SK-N-SH (cell line): Measurements from ENCODE around the gene DDX54. TPM values are rescaled to one million over a fixed set of nuclear protein-coding genes. Genes with fewer than 3 reads are reported as not detected.

ENCODE experiments used
- CTCF ChIA-PET: fragments of 300-600, 350-600 bp; formaldehyde crosslinking; extraction: SDS; loops from one replicate; lab custom pipeline; 2021; lab: Yijun Ruan, JAX
- POLR2A ChIA-PET: fragments of 350-600 bp; sonication (Branson Sonifier 250); formaldehyde crosslinking; extraction: SDS; loops from one replicate; lab custom pipeline; 2020; ENCODE audit warnings: antibody characterized with exemption, inconsistent platforms; lab: Yijun Ruan, JAX
- DNase-seq: peaks from one replicate; pipeline ENCODE4 v3.0.0; 2012
- H2AFZ ChIP-seq: fragments of 200-600 bp; sonication (generic); 2 replicates; pipeline ENCODE4 v1.8.1; 2016; ENCODE audit warnings: antibody characterized with exemption, mild to moderate bottlenecking, low read depth
- H3F3A ChIP-seq: fragments of 200-600 bp; sonication (generic); replicated peaks from 2 replicates; pipeline ENCODE3; 2016; ENCODE audit warnings: antibody characterized with exemption, mild to moderate bottlenecking; ENCODE audit not compliant: insufficient read depth
- H3K27ac ChIP-seq, 2 experiments: fragments of 200-500 bp in 1 of 2; fragments of 200-600 bp in 1 of 2; sonication (Bioruptor generic) in 1 of 2; sonication (generic), shearing (Covaris generic) in 1 of 2; 2 replicates each; pipeline versions ENCODE4 v1.5.1 to v1.6.1; 2014 to 2016; ENCODE audit warnings: low read depth in 2 of 2, inconsistent platforms in 1 of 2, low read length in 1 of 2, mild to moderate bottlenecking in 1 of 2, mixed read lengths in 1 of 2
- H3K27me3 ChIP-seq: fragments of 200-600 bp; sonication (generic), shearing (Covaris generic); 2 replicates; pipeline ENCODE4 v1.6.1; 2016; ENCODE audit warnings: mixed run types; ENCODE audit not compliant: insufficient read depth
- H3K36me3 ChIP-seq, 2 experiments: fragments of 200-500 bp in 1 of 2; fragments of 200-600 bp in 1 of 2; sonication (Bioruptor generic) in 1 of 2; sonication (generic) in 1 of 2; replicated peaks in 1 of 2; 2 replicates each; pipeline versions ENCODE3 to v1.5.1; 2014 to 2016; ENCODE audit warnings: low read length in 1 of 2, mild to moderate bottlenecking in 1 of 2; ENCODE audit not compliant: insufficient read depth in 2 of 2, control insufficient read depth in 1 of 2
- H3K4me1 ChIP-seq, 2 experiments: fragments of 200-500 bp in 1 of 2; fragments of 200-600 bp in 1 of 2; sonication (Bioruptor generic) in 1 of 2; sonication (generic), shearing (Covaris generic) in 1 of 2; 2 replicates each; pipeline versions ENCODE4 v1.5.1 to v1.6.1; 2014 to 2016; ENCODE audit warnings: low read depth in 1 of 2, low read length in 1 of 2, mixed run types in 1 of 2; ENCODE audit not compliant: insufficient read depth in 2 of 2, control insufficient read depth in 1 of 2
- H3K4me2 ChIP-seq: fragments of 200-600 bp; sonication (generic), shearing (Covaris generic); 2 replicates; pipeline ENCODE4 v1.6.1; 2017; ENCODE audit warnings: mixed run types
- H3K4me3 ChIP-seq, 2 experiments: fragments of 200-500 bp in 1 of 2; fragments of 200-600 bp in 1 of 2; sonication (Bioruptor generic) in 1 of 2; sonication (generic), shearing (Covaris generic) in 1 of 2; 2 replicates each; pipeline versions ENCODE4 v1.5.1 to v1.8.1; 2014 to 2016; ENCODE audit warnings: low read depth in 2 of 2, inconsistent platforms in 1 of 2, low read length in 1 of 2, mild to moderate bottlenecking in 1 of 2, mixed read lengths in 1 of 2, moderate library complexity in 1 of 2
- H3K79me2 ChIP-seq: fragments of 200-600 bp; sonication (generic); 2 replicates; pipeline ENCODE4 v1.8.1; 2017; ENCODE audit warnings: mild to moderate bottlenecking; ENCODE audit not compliant: insufficient read depth
- H3K9ac ChIP-seq: fragments of 200-600 bp; sonication (generic); 2 replicates; pipeline ENCODE4 v1.6.1; 2017; ENCODE audit warnings: mixed run types
- H3K9me2 ChIP-seq: fragments of 200-600 bp; sonication (generic); 2 replicates; pipeline ENCODE4 v1.6.1; 2017; ENCODE audit warnings: mixed run types
- H3K9me3 ChIP-seq: fragments of 200-600 bp; sonication (generic); 2 replicates; pipeline ENCODE4 v1.6.1; 2017; ENCODE audit warnings: mixed run types, mild to moderate bottlenecking, moderate library complexity
- H4K20me1 ChIP-seq: fragments of 200-600 bp; sonication (generic); 2 replicates; pipeline ENCODE4 v1.6.1; 2017; ENCODE audit warnings: mild to moderate bottlenecking, mixed run types; ENCODE audit not compliant: insufficient read depth
- ELF1 ChIP-seq: IDR thresholded peaks from 2 replicates; pipeline ENCODE4 v1.4.0; 2012
- EP300 ChIP-seq, 2 experiments: IDR thresholded peaks; 2 replicates each; pipeline versions ENCODE4 v1.4.0 to v1.6.1; 2012; ENCODE audit warnings: borderline replicate concordance in 1 of 2, low read depth in 1 of 2, low read length in 1 of 2
- EZH2phosphoT487 ChIP-seq: fragments of 200-600 bp; sonication (generic); IDR thresholded peaks from 2 replicates; pipeline ENCODE4 v1.6.1; 2017; ENCODE audit warnings: low read depth, mixed run types, mild to moderate bottlenecking, antibody characterized with exemption, moderate library complexity, borderline replicate concordance
- FOSL2 ChIP-seq: IDR thresholded peaks from 2 replicates; pipeline ENCODE4 v1.4.0; 2012; ENCODE audit warnings: low read depth, mild to moderate bottlenecking, moderate library complexity, borderline replicate concordance
- GABPA ChIP-seq: IDR thresholded peaks from 2 replicates; pipeline ENCODE4 v1.4.0; 2012; ENCODE audit warnings: low read depth, mild to moderate bottlenecking
- IRF3 ChIP-seq: fragments of 150-350 bp; IDR thresholded peaks from 2 replicates; pipeline ENCODE4 v1.6.1; 2016; ENCODE audit warnings: mild to moderate bottlenecking, low read depth, low read length
- JUND ChIP-seq: IDR thresholded peaks from 2 replicates; pipeline ENCODE4 v1.4.0; 2012
- MXI1 ChIP-seq: IDR thresholded peaks from 2 replicates; pipeline ENCODE4 v1.6.1; 2012; ENCODE audit warnings: mild to moderate bottlenecking, low read depth, low read length, improper control_type of control experiment
- NFIC ChIP-seq: IDR thresholded peaks from 2 replicates; pipeline ENCODE4 v1.4.0; 2012; ENCODE audit warnings: borderline replicate concordance
- NRF1 ChIP-seq: IDR thresholded peaks from 2 replicates; pipeline ENCODE4 v1.6.1; 2012; ENCODE audit warnings: low read depth, mild to moderate bottlenecking, low read length
- RXRA ChIP-seq: IDR thresholded peaks from 2 replicates; pipeline ENCODE4 v1.4.0; 2012; ENCODE audit warnings: low read depth, mild to moderate bottlenecking, borderline replicate concordance
- TAF1 ChIP-seq: IDR thresholded peaks from 2 replicates; pipeline ENCODE4 v1.6.1; 2012; ENCODE audit warnings: low read depth, mild to moderate bottlenecking, low read length, moderate library complexity, borderline replicate concordance
- TCF12 ChIP-seq: IDR thresholded peaks from 2 replicates; pipeline ENCODE4 v1.4.0; 2012
- USF2 ChIP-seq: fragments of 150-350 bp; IDR thresholded peaks from 2 replicates; pipeline ENCODE4 v1.6.1; 2017; ENCODE audit warnings: antibody characterized with exemption, low read length, low read depth, borderline replicate concordance
- YY1 ChIP-seq: IDR thresholded peaks from 2 replicates; pipeline ENCODE4 v1.4.0; 2012; ENCODE audit warnings: low read depth, mild to moderate bottlenecking
- ZBTB33 ChIP-seq: IDR thresholded peaks from 2 replicates; pipeline ENCODE4 v1.4.0; 2012; ENCODE audit warnings: low read depth, borderline replicate concordance
- WGBS: methylation state at CpG from one replicate; pipeline ENCODE4 v1.1.6; 2017; ENCODE audit warnings: low lambda C conversion rate; 5-methylcytosine and 5-hydroxymethylcytosine counted together
- polyA plus RNA-seq, 3 experiments: library from polyadenylated mRNA; depleted of rRNA; stranded (reverse); fragments of >200 nt; gene quantifications; 2 replicates each; pipeline ENCODE4 v1.2.3, GENCODE V29; 2012
- TF ChIP-seq, protein P1 (sequence below): IDR thresholded peaks from 2 replicates; pipeline ENCODE4 v1.4.0; 2012; ENCODE audit warnings: low read depth, borderline replicate concordance

Gene DDX54
- polyA plus RNA-seq, 1 of the 3 experiments (the other 2 are of a cell fraction): 69.9 TPM

- no peak; the same call in 1 of the 2 replicates for TF ChIP-seq NFIC
- TF ChIP-seq MXI1: no peak
- TF ChIP-seq ELF1: peak; percentile 72
- no peak for TF ChIP-seq GABPA
- peak in 1 of 2 experiments; percentile 43; a peak in 1 of 4 replicates for TF ChIP-seq EP300 (IDR thresholded peaks at IDR 0.05; ENCODE audit: borderline replicate concordance in 1 of 2, low read depth in 1 of 2, low read length in 1 of 2)
These were observed 29.7 kb upstream of the DDX54 start (continued) for GRCh38 chr12:113214895-113215400.

DNA sequence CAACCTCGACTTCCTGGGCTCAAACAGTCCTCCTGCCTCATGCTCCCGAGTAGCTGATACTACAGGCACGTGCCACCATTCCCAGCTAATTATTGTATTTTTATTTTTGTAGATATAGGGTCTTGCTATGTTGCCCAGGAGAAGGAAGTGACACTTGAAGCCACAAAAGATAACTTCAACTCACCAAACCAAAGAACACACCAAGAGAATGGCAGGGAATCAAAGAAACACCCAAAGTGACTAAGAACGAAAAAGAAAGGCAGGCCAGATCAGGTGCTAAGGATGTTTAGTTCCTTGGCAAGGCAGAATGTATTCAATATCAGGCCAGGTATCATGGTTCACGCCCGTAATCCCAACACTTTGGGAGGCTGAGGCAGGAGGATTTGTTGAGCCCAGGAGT, 25.9 kb upstream of the DDX54 start:
- CTCF ChIA-PET: interaction anchor here (0.8 to 1.8 kb wide), 2 partner anchors 14 to 35 kb away, joined by 3 to 5 read pairs; no protein-coding TSS in a partner anchor
- H3K36me3 ChIP-seq: no peaks in the 10 kb centered on the region
- TF ChIP-seq JUND (no peak), TAF1 (no peak), EP300 (IDR thresholded peaks at IDR 0.05; ENCODE audit: borderline replicate concordance in 1 of 2, low read depth in 1 of 2, low read length in 1 of 2) (no peak), FOSL2 (no peak), TCF12 (no peak), YY1 (no peak), USF2 (no peak), IRF3 (no peak), NRF1 (no peak), ELF1 (no peak), MXI1 (no peak), EZH2phosphoT487 (no peak), ZBTB33 (no peak), RXRA (no peak)
- TF ChIP-seq, protein P1, sequence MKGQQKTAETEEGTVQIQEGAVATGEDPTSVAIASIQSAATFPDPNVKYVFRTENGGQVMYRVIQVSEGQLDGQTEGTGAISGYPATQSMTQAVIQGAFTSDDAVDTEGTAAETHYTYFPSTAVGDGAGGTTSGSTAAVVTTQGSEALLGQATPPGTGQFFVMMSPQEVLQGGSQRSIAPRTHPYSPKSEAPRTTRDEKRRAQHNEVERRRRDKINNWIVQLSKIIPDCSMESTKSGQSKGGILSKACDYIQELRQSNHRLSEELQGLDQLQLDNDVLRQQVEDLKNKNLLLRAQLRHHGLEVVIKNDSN: no peak
- no peaks in the 10 kb centered on the region for H3K27me3 ChIP-seq
- no peaks in the 10 kb centered on the region for H3K9me2 ChIP-seq
- POLR2A ChIA-PET: no interaction called here
- no peak overlapping the region for H3K4me2 ChIP-seq
- no peak overlapping the region for H3K27ac ChIP-seq
- H3K9ac ChIP-seq: no peak overlapping the region
- H3K79me2 ChIP-seq: no peaks in the 10 kb centered on the region
- peaks cover 9% of the 10 kb centered on the region for H3F3A ChIP-seq
- H3K4me1 ChIP-seq: peaks cover 4% of the 10 kb centered on the region in 2 experiments; a peak in 2 of 4 replicates
- no peaks in the 10 kb centered on the region for H4K20me1 ChIP-seq
- 93% methylated on average over 6 of the region's 6 CpGs for WGBS
- H3K9me3 ChIP-seq: no peaks in the 10 kb centered on the region
- no peak for DNase-seq
- H2AFZ ChIP-seq: no peak overlapping the region
- no peak overlapping the region for H3K4me3 ChIP-seq
